Tibial artery (tissue), 4 donors: Measurements from ENCODE around the gene GPN1.

Experiments used
- DNase-seq, 2 donors: peaks; one replicate each; pipeline ENCODE4 v3.0.0-alpha.2; 2019
- H3K27ac ChIP-seq, 2 donors: fragments of 200-600 bp; sonication (generic) in 1 of 2; 1 replicate in 1 of 2; 2 replicates in 1 of 2; pipeline ENCODE4 v1.5.1; 2018 to 2019; ENCODE audit warnings: mild to moderate bottlenecking in 1 of 2
- H3K27me3 ChIP-seq, 2 donors: fragments of 200-600 bp; sonication (generic) in 1 of 2; one replicate each; pipeline versions ENCODE4 v1.5.1 to v1.6.0; 2016 to 2019
- H3K36me3 ChIP-seq, 3 donors: fragments of 200-600 bp; sonication (generic) in 2 of 3; one replicate each; pipeline ENCODE4 v1.5.1; 2016 to 2019; ENCODE audit warnings: mild to moderate bottlenecking in 2 of 3
- H3K4me1 ChIP-seq, 4 donors: fragments of 200-600 bp; sonication (generic) in 2 of 4; 1 replicate in 3 of 4; 2 replicates in 1 of 4; pipeline ENCODE4 v1.5.1; 2016 to 2019
- H3K4me3 ChIP-seq, 2 donors: fragments of 200-600 bp; sonication (generic) in 1 of 2; 1 replicate in 1 of 2; 2 replicates in 1 of 2; pipeline ENCODE4 v1.5.1; 2018 to 2019; ENCODE audit warnings: mild to moderate bottlenecking in 2 of 2
- H3K9me3 ChIP-seq, 3 donors: fragments of 200-600 bp; sonication (generic) in 1 of 3; one replicate each; pipeline ENCODE4 v1.5.1; 2016 to 2019
- CTCF ChIP-seq, 2 experiments: fragments of 200-600 bp in 1 of 2; fragments of 450-650 bp in 1 of 2; IDR thresholded peaks; one replicate each; pipeline ENCODE4 v1.5.1; 2017 to 2019; ENCODE audit warnings: antibody characterized with exemption in 2 of 2, mild to moderate bottlenecking in 1 of 2, moderate library complexity in 1 of 2
- intact Hi-C: fragments of 100-400 bp; cut with DNase I; formaldehyde crosslinking; loops from one replicate; pipeline ENCODE4 v1.15.0; 2023; ENCODE audit warnings: low total_unique reads

Gene GPN1

GRCh38 chr2:27687232-27687631, 58.4 kb downstream of the GPN1 start:
- Histone ChIP-seq H3K4me3 (no peak overlapping the region), H3K27me3 (no peaks in the 10 kb centered on the region), H3K4me1 (peaks cover 0 to 16% (median 7%) of the 10 kb centered on the region in 4 donors), H3K27ac (no peak overlapping the region), H3K36me3 (peaks cover 44 to 73% (median 49%) of the 10 kb centered on the region in 3 donors), H3K9me3 (no peaks in the 10 kb centered on the region)
- intact Hi-C loops: no loop called here
- no peak for DNase-seq
- no peak for TF ChIP-seq CTCF (IDR thresholded peaks at IDR 0.05)

GRCh38 chr2:27689424-27689823, 60.6 kb downstream of the GPN1 start:
- Histone ChIP-seq H3K4me3 (no peak overlapping the region), H3K27ac (no peak overlapping the region)

GRCh38 chr2:27690052-27690451, 61.2 kb downstream of the GPN1 start:
- H3K27me3 ChIP-seq: no peaks in the 10 kb centered on the region
- DNase-seq: no peak
- intact Hi-C loops: no loop called here
- no peaks in the 10 kb centered on the region for H3K4me1 ChIP-seq
- no peak for TF ChIP-seq CTCF (IDR thresholded peaks at IDR 0.05)
- no peak overlapping the region for H3K4me3 ChIP-seq
- H3K27ac ChIP-seq: no peak overlapping the region
- no peaks in the 10 kb centered on the region for H3K9me3 ChIP-seq
- H3K36me3 ChIP-seq: peaks cover 56 to 79% (median 59%) of the 10 kb centered on the region in 3 donors

More at GRCh38 chr2:27689424-27689823, 60.6 kb downstream of the GPN1 start:
- no peak for DNase-seq
- Histone ChIP-seq H3K27me3 (no peaks in the 10 kb centered on the region), H3K4me1 (no peaks in the 10 kb centered on the region), H3K36me3 (peaks cover 55 to 78% (median 61%) of the 10 kb centered on the region in 3 donors), H3K9me3 (no peaks in the 10 kb centered on the region)
- intact Hi-C loops: no loop called here
- TF ChIP-seq CTCF (IDR thresholded peaks at IDR 0.05): no peak

GRCh38 chr2:27697660-27698059, 68.8 kb downstream of the GPN1 start:
- H3K27me3 ChIP-seq: no peaks in the 10 kb centered on the region
- H3K4me3 ChIP-seq: no peak overlapping the region
- H3K9me3 ChIP-seq: no peaks in the 10 kb centered on the region
- no peak overlapping the region for H3K27ac ChIP-seq
- H3K4me1 ChIP-seq: no peaks in the 10 kb centered on the region
- intact Hi-C loops: no loop called here
- DNase-seq: no peak
- H3K36me3 ChIP-seq: peaks cover 17 to 58% (median 31%) of the 10 kb centered on the region in 3 donors
- TF ChIP-seq CTCF (IDR thresholded peaks at IDR 0.05): no peak
